Activated CD4-positive, CD25-positive, alpha-beta regulatory T cell treated with anti-CD3 and anti-CD28 coated beads, Interleukin-2, amount 50 U/mL, for 16 hours (primary cell): ENCODE measurements around the gene OPCML.

Experiments used
- DNase-seq: peaks from one replicate; pipeline ENCODE4 v3.0.0-alpha.2; 2020; ENCODE audit warnings: low read depth, low spot score

OPCML gene

DNA sequence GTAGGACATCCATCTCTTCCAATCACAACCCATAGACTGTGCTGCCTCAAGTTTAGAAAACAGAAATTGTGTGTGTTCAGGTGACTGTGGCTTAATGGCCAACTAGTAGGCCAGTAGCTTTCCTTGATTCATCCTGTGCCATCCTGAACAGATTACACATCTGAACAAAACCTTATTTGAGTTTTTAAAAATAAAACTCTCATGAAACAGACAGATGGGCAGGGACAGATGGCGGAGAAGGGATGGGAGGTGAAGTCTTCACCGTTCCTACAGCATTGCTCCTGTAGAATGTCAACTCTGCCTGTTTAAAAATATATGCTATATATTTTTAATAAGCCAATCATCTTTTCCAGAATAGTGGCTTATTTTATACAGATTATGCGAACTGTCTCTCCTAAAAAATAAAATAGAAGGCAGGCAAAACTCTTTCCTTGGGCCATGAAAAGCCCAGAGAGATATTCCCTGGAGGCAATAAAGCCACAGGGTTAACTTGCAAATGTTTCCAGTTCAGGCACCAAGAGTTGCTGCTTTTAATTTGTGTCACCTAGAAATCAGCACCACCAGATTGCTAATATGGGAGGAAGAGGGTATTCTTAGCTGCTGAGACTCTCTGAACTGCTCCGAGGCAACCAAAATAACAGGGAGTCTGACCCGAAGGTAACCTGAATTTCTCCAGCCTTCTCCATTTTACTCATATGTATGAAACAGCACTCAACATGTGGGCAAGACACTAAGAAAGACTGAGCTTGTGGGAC lies 861.2 kb downstream of the OPCML start:
- no peak for DNase-seq

DNA sequence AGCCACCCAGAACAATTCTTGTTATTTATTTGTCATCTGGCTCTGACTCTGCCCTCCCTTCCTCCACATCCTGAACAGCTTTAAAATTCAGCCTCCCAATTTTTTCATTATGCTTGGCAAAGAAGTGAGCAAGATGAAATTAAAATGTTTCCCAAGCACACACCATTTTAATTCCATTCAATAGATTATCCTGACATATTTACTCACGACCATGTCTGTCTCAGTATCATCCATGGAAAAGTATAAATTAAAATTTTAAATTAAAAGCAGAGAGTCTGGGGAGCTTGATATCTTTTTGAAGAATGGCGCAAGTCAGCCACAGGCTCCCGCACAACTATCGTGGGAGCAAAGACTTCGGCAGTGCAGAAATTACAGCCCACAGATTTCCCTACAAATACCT lies 862.4 kb downstream of the OPCML start:
- no peak for DNase-seq

DNA sequence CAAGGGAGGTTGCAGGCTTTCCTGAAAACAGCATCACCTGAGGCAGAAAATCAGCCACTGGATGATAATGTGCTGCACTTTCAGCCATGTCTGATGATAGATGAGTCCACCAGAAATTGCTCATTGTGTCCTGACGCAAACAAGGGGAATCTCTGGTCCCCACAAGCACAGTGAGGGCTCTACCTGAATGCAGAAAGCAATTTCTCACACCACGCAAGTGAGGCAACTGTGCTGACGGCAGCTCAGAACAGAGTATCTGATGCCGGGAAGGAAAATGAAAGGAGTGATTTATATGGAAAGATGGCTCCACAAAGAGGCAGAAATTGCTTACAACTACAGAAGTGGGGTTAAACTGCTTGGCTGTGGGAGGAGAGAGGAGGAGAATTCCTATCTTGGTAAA lies 867.1 kb downstream of the OPCML start:
- no peak for DNase-seq

DNA sequence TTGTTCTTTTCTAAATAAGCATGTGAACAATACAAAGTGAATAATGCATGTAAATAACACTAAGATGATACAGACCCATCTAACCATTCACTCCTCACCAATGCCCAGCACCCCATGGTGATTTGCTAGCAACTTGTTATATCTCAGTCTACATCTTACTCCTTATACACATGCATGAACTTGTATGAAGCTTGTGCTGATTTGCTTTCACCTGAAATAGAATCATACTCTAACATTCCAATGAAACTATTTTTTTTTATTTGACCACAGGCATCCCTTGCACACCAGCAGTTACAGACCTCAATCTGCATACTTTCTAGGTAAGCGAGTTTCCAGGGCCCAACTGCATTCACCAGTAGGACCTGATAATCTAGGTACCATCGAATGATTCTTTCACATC lies 873.6 kb downstream of the OPCML start:
- no peak for DNase-seq

DNA sequence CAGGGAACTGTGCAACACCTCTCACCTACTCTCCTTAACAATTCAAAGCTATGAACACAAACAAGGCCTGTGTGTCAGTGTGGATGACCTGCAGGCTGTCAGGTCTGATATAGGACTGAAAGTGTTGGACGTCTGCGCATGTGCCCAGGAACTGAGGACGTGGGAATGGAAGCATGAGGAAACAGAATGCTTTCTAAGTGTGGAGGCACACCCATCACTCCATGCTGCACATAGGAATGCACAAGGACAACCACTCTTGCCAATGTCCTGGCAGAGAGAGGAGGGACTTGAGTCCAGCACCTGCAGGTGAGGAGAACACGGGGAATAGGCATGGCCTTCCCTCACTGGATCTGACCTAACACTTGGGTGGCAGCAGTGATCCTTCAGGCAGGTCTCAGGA lies 874.3 kb downstream of the OPCML start:
- DNase-seq, result no peak

DNA sequence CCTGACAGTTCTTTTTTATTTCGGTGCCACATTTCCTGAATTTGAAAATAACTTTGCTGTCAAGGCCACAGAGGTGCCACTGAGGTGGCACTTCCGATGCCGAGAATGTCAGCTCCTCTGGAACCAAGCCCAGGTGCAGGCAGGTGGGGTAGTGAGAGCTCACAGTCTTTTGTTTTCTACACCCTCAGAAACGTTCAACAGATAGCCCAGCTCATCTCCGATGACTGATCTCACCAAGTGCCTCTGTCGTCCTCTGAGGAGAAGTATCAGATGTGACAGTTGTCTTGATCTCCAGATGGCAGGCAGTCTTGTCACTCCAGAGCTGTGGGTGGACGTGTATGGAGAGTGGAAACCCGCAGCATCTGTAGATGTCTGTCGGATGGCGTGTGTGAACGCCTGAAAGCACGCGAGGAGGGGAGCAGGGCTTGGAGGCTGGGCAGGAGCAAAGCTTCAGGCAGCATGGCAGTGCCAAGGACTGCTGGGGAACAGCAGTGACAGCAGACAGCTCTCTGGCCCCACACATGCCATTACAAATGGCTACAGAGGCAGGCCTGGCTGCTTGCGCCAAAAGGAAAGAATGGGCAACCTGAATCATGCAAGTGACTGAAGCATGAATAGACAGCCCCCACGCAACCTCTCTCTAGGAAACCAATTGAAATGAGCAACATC lies 877.0 kb downstream of the OPCML start:
- no peak for DNase-seq

DNA sequence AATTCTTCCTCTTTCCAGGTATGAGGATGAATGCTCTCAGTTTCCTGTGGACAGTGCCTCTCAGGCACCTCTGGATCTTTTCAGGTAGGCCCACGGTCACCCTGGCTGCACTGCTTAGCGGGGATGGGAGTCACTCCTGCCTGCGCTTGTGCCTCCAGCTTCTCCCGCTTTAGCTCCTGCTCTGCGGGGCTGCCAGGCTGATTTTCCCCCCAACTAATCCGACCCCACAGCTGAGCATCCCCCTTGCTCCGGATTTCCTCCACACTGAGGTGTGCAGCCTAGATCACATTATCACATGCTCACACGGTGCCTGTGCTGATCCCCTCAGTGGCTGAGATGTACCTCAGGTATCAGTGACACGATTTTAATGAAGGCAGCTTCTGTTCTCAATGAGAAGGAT lies 879.1 kb downstream of the OPCML start:
- DNase-seq, result no peak

DNA sequence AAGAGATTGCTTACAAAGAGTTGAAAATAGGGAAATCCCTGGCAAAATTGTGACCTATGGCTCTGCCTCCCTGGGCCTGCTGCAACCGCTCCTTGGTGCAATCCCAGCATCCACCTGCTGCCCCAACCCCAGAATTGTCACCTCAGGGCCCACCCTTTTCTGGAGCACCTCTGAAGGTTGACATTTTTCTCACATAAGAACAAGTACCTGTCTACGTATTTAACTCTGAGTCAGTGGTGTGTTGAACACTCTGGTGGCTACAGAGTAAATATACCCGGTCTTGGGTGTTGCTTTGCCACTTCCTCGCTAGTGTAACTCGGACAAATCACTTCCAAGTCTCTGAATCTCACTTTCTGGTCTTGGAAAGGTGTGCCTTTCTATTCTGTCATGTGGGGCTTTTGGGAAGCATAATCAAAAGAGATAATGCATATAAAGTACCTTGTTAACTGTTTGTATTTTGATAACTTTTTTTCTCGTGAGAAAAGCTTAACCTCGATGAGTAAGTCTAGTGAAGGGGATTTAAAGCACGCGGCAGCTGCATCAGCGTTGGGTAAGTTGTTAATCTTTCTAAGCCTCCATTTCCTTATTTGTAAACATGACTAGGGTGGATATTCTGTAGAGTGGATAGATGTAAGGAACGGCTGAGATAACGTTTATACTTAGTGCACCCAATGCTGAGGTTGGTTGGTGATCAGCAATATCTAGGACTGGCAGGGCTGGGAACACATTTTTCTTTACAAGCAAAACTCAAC lies 881.2 kb downstream of the OPCML start:
- DNase-seq, result no peak

DNA sequence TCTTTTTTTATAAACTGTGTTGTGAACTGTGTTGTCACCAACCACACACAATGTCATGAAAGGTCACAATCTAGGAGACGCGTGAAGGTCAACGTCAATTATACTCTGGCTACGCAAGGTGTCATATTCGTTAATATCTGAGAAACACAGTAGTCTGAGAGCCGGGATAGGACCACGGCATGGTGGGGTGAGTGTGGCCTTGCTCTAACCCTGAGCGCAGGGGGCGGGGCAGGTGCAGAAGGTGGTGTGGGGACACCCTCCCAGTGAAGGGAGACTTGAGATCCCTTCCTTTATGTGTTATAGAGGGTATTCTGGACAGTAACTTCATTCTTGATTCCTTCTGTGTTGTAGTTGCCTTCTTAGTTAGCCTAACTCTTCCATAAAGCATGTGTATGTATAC lies 883.0 kb downstream of the OPCML start:
- DNase-seq, result no peak

DNA sequence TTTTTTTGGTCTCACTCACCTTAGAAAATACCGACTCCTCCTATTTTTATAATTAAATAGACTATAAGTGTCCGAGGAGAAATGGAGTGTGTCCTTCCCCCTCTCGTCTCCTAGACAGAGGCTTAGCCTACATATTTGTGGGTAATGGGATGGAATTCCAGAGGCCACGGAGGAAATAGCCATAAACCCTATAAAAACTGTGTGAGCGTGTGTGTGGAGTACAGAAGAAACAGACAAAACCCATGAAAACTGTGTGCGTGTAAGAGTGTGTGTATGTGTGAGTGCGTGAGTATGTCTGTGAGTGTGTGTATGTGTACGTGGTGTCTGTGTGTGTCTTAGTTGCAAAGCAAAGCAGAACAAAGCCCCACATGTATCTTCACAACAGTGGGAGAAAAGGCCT lies 883.5 kb downstream of the OPCML start:
- no peak for DNase-seq

DNA sequence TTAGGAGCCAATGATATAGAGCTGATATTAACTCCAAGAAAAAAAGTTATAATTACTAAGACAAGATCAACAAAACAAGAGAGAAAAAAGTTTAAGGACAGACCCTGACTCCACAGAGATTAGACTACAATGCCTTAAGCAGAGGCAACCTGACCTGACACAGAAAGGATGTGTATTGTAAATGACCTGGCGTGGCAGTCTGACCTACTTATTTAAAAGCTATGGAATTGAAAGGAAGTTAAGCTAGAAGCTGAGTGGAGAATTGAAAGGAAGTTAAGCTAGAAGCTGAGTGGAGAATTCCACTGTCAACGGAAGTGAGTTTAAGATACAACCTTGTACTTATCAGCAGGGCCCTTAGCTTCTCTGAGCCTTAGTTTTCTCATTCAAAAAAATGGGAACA lies 885.4 kb downstream of the OPCML start:
- no peak for DNase-seq

DNA sequence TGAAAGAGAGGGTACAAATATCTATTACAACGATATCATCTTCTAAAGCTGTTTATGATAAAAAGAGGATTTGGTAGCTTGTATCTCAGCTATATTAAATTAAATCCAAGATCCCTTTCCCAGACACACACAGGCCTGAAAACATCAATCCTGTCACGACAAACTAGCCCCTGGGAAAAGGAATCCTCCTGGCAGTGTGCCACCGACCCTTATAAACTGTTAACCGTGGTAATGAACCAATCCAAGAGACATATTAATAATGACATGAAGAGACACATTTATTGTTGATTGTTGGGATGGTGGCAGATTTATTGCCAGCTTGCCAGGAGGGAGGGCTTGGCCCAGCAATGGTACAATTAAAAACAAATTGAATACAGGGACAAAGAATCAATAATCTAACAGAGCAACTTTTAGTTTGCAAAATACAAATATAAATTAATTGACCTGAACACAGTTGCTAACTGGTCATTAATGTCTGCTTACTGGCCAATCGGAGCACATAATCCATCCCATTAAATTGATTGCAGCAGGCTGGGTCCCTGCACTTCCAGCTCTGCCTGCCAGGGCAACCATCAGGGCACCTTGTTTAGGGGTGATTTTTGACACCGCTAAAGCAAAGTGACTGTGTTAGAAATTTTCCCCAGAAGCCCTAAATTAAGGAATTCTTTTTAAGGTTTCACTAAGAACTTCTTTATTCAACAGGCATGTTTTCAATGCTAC lies 887.6 kb downstream of the OPCML start:
- DNase-seq, result no peak

DNA sequence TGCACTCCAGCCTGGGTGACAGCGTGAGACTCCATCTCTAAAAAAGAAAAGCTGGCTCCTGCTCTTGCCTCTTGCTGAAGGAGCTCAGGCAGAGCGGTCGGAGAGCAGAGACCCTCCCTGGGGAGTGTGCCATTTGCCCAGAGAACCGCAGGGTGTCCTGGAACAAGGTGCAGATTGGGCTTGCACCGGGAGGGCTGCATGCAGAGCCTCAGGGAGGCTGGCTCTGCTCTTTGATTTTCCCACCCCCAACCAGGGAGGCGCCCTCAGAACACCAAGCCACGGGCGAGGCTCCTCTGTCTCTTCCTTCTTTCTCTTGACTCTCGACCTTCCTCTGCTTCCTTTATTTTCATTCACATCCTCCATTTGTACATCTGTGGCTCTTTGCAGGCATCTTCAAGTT lies 889.1 kb downstream of the OPCML start:
- no peak for DNase-seq

DNA sequence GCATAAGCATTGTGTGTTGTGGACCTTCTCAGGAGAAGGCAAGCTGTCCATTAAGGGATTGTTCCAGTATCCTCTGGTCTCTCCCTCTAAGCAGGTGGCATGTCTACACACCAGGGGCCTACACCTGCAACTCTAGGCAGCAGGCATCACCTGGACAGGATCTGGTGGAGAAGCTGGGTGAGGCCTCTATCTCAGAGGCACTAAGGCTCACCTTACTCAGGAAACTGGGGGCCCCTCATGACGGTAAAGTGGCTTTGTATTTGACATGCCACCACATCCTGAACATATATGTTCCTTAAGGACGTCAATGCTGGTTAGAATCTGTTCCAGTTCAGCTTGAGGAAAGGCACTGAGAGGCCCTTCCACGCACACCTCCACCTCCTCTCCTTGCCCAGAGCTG lies 891.3 kb downstream of the OPCML start:
- no peak for DNase-seq

DNA sequence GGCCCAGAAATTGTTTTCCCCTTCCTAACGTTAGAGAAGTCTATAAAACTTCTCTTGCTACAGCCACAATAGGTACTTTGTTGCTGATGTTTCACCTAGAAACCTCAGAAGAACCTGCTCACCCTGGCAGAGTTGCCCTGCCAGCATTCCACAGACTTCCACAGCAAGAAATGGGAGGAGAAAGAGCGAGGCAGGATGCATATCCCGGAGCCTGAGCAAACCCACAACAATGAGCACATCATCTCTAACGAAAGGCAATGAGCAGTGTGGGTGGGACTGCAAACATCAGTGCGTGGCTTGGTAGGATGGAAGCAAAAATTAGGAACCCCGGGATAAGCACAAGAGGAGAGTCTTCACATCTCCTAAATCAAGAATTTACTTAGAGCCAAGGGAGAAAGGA lies 892.3 kb downstream of the OPCML start:
- DNase-seq, result no peak

DNA sequence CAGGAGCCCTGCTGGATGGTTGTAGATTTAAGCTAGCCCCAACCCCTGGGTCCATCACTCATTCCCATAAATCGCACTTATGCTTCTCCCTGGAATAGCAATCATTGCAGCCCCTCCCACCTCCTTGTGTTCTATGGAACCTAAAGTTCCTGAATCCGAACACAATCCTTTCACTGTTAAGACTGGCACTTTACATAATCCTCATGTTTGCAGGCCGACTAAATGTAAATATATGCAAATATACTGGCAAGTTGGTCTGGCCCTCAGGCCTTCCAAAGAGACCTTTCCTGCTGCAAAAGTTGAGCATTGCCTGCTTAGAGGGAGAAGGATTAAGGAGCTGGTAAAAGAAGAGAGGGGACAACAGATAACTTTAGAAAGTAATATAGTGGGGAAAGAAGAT lies 892.9 kb downstream of the OPCML start:
- DNase-seq, result no peak

DNA sequence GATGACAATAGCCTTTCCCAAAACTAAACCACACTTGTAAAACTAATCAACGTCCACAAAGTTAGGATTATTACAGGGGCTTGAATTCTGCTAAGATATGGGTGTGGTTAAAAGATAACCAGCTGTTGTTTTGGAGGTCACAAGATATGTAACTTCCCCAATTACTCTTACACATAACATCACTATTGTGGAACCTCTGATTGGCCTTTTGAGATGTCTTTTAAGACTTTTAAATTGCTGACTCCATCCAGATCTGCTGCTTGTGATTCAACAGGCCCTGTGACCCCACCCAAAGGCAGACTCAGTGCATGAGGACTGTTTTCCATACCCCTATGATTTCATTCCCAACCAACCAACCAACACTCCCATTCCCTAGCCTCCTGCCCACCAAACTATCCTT lies 893.9 kb downstream of the OPCML start:
- DNase-seq, result no peak

DNA sequence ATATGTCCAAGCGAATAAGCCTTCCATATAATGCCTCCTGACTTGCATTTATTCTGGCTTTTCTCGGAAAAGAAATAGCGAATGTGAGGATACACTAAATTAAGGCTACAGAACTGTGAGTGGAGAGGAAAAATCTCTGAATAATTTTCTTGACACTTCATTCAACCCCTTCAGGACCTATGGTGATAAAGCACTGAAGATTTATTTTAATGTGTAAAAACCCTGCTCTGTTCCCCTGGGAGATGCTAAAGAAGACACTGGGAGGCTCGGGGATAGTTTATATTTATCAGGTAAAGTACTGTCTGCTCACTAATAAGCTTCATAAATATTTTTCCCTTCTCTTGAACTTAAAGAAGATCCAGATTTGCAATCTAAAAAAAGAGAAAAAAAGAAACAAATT lies 895.8 kb downstream of the OPCML start:
- no peak for DNase-seq

DNA sequence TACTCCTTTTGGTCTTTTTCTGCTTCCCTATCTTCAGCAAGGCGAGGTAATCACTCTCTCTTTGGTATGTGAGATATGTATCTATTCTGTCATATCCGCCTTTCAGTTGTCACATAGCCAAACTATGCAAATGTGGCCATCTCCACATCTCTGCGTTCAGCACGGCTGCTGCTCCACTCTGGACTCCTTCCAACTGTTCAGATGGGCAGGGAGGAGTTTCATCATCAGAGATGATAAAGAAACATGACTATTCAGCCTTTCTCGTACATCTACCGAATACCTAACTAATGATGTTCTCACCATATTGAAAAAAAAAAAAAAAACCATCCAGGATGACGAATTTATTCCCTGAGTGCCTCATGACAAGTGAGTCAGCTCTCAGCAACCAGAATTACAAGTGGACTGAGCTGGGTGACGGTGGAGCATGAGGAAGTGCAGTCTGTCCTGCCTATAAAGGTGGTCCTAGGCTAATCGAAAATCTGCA lies 899.6 kb downstream of the OPCML start:
- no peak for DNase-seq

DNA sequence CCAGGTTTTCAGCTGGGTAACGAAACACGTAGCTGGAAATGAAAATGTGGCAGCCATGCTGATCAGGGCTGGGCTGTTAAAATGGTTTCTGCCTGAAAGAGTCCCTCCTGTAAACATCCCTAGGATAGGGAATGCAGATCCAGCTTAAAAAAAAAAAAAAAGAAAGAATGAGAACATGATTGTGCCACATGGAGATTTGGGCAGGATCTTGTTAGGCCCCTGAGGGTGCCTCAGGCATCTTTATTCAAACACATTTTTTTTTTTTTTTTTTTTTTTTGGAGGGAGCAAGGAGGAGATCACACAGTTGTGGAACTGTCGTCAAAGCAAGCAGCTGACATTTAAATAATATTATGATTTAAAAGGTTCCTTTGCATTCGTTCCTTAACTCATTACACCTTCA lies 900.3 kb downstream of the OPCML start:
- no peak for DNase-seq

DNA sequence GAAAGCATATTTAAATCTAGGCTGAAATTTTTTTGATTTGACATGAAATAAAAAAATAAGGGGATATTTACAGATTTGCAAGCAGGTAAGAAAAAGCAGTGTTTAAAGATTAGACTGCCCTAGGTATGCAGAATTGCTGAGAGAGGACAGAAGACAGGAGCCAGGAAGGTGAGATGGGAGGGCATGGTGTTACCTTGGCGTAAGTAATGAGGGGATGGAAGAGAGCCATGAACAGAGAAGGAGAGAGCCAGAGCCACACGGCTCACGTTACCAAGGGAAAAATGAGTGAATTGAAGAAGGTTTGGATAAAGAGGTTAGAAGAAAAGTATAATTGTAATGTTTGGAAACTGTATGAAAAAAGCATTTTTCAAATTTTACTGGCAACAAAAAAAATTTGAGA lies 904.3 kb downstream of the OPCML start:
- no peak for DNase-seq

DNA sequence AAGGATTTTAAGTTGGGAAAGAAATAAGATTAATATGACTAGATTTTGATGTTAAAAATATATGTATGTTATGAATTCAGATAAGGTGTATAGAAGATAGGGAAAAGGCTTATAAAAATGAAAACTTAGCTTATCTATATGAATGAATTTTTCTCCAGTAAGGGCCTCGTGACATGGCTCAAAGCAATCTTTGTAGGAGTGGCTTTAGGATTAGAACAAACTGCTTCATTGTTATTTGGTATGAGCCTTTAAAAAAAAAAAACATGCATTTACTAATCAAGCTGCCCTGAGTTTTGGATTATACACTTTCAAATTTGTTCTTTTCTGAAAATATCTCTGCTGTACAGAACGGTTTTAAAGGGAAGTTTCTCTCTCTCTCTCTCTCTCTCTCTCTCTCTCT lies 905.9 kb downstream of the OPCML start:
- DNase-seq, result no peak
